LNCAP (cell line): ENCODE data around the gene FZR1.

ENCODE experiments used
- TF ChIP-seq, protein P1 (sequence below): fragments of 450-650 bp; IDR thresholded peaks from 2 replicates; pipeline ENCODE4 v1.5.1; 2017; ENCODE audit warnings: mild to moderate bottlenecking

The FZR1 gene

DNA sequence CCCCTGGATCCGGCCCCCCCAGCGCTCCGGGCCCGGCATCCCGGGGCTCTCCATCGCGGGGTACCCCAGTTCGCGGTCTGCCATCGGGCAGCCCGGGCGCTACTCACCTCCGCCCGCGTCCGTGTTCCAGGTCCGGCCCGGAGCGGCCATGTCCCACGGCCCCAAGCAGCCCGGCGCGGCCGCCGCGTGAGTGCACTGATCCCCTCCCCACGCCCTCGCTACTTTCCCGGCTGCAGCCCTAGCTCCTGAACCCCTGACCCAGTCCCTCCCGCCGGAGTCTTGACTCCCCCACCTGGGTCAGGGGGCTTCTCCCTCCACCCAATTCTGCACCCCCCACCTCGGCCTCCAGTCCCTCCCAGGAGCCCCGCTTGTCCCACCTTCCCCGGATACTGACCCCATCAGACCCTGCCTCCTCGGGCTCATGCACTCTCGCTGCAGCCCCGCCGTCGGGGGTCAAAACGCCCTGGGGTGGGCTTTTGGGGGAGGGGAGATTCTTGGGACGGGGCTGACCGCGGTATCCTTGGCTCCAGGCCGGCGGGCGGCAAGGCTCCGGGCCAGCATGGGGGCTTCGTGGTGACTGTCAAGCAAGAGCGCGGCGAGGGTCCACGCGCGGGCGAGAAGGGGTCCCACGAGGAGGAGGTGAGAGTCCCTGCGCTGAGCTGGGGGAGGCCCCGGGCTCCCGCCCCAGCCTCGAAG is 67.2 kb downstream of the FZR1 start:
- TF ChIP-seq, protein P1, sequence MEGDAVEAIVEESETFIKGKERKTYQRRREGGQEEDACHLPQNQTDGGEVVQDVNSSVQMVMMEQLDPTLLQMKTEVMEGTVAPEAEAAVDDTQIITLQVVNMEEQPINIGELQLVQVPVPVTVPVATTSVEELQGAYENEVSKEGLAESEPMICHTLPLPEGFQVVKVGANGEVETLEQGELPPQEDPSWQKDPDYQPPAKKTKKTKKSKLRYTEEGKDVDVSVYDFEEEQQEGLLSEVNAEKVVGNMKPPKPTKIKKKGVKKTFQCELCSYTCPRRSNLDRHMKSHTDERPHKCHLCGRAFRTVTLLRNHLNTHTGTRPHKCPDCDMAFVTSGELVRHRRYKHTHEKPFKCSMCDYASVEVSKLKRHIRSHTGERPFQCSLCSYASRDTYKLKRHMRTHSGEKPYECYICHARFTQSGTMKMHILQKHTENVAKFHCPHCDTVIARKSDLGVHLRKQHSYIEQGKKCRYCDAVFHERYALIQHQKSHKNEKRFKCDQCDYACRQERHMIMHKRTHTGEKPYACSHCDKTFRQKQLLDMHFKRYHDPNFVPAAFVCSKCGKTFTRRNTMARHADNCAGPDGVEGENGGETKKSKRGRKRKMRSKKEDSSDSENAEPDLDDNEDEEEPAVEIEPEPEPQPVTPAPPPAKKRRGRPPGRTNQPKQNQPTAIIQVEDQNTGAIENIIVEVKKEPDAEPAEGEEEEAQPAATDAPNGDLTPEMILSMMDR: no peak

DNA sequence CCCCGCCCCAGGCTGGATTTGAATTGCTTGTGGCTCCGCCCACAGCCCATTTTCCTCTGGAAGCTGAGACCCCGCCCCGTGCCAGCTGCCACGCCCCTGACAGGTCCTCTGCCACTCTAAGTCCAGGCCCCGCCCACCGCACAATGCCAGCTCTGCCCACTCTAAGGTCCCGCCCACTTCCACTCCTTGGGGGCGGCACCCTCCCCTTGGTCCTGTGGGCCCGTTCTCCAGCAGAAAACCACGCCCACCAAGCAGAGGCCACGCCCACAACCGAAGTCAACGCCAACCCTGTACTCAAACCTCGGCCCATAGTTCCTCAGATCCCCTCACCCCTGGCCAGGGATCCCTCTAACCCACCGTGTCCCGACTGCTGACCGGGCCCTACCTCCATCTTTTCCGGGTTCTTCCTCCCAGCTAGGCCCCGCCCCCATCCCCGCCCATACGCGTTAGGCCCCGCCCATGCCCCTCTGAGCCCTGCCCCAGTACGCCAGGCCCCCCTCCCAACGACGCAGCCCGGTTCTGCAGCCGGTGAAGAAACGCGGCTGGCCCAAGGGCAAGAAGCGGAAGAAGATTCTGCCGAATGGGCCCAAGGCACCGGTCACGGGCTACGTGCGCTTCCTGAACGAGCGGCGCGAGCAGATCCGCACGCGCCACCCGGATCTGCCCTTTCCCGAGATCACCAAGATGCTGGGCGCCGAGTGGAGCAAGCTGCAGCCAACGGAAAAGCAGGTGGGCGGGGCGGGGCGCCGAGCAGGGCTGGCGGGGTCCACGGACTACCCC is 67.9 kb downstream of the FZR1 start:
- TF ChIP-seq, protein P1: no peak

DNA sequence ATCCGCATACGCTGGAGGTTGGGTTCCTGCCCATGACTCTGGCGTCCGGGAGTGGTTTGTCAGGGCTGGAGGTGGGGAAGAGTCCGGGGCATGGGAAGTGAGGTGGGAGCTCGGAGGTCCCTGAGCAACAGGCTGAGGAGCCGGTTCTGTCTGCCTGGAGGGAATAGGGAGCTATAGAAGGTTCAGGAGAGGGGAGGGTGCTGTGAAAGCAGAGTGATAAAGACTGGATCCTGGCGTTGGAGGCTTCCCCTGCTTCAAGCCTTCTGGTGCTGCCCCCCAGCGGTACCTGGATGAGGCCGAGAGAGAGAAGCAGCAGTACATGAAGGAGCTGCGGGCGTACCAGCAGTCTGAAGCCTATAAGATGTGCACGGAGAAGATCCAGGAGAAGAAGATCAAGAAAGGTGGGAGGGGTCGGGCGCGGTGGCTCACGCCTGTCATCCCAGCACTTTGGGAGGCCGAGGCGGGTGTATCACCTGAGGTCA is 69.2 kb downstream of the FZR1 start:
- TF ChIP-seq, protein P1: no peak

DNA sequence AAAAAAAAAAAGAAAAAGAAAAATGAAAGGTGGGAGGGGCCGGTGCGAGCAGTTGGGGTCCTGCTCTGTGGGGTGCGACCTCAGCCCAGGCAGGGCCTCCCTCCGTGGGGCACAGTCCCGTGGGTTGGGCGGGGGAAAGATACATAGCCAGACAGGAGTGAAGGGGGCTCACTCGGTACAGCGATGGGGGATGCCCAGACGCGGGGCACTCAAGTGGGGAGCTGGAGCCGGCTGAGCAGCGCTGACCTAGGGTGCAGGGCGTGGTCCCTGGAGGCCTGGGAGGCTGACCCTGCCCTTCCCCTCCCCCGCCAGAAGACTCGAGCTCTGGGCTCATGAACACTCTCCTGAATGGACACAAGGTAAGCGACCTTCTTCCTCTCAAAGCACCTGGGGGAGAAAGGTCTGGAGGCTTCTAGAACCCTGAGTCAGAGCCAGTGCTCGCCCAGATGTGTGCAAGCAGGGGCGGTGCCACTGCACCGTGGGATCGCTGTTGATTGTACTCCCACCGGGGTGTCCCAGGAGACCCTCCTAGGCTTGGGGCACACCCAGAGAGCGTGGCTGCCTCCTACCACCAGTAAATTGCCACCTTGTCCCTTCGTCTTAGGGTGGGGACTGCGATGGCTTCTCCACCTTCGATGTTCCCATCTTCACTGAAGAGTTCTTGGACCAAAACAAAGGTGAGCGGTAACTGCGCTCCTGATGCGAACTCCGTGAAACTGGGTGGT is 70.0 kb downstream of the FZR1 start:
- TF ChIP-seq, protein P1: no peak

DNA sequence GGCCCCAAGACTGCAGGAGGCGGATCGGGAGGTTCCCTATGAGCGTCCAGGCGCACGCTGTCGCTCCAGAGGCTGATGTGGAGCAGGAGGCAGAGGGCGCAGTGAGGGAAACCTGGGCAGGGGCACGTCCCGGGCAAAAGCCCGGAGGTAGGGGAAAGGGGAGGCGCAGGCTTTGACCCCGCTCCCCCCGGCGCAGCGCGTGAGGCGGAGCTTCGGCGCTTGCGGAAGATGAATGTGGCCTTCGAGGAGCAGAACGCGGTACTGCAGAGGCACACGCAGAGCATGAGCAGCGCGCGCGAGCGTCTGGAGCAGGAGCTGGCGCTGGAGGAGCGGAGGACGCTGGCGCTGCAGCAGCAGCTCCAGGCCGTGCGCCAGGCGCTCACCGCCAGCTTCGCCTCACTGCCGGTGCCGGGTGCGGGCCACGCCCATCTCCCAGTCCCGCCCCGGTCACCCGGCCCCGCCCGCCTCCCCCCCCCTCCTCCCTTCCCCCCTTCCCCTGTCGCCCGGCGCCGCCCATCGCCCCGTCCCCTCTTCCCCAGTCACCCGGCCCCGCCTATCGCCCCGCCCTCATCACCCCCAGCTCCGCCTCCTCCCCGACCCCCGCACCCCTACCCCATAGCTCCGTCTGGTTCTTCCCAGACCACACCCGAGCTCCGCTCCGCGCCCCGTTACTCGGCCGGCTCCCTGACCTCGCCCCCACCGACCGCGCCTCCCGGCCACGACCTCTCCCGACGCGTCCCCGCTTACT is 70.8 kb downstream of the FZR1 start:
- TF ChIP-seq, protein P1: no peak

DNA sequence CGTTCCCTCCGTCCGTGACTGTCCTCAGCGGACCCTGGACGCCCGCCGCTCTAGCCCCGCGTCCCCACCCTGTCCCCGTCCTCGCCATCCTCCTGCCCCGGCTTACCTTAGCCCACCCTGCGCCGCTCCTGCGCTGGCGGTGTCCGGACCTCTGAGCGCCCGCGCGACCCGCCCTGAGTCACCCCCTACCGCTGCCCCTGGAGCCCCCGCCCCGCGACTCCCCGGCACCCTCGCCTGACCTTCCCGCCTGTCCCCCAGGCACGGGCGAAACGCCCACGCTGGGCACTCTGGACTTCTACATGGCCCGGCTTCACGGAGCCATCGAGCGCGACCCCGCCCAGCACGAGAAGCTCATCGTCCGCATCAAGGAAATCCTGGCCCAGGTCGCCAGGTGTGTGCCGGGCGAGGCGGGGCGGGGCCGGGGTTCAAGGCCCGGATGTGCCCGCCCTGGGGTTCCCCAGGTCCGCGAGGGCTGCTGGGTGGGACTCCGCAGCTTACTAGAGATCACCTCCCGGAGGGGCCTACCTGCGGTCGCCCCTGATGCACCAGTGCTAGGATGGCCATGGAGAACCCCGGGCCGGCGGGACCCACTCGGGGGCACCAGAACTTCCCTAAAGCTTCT is 71.7 kb downstream of the FZR1 start:
- TF ChIP-seq, protein P1: no peak
